H1 (cell line): Measurements from ENCODE around the gene TACC2. TPM values are rescaled to one million over a fixed set of nuclear protein-coding genes. Genes with fewer than 3 reads are reported as not detected.
A peak's percentile ranks its signal among the peaks of the same experiment; 100 is the strongest.

Source experiments
- CTCF ChIA-PET: fragments of 300-600 bp; sonication (Branson Sonifier 250); formaldehyde crosslinking; loops from one replicate; lab custom pipeline; 2021; ENCODE audit not compliant: partially characterized antibody; lab: Charles Lee
- POLR2A ChIA-PET: fragments of 300-600 bp; sonication (Branson Sonifier 250); formaldehyde crosslinking; loops from one replicate; lab custom pipeline; 2021; ENCODE audit warnings: inconsistent platforms; ENCODE audit not compliant: partially characterized antibody; lab: Charles Lee
- DNase-seq, 2 experiments: peaks; one replicate each; pipeline versions ENCODE4 v3.0.0 to v3.0.0-alpha.2; 2010 to 2022; ENCODE audit warnings: low spot score in 2 of 2, low read depth in 1 of 2, mixed read lengths in 1 of 2
- FAIRE-seq: peaks from 2 replicates; lab custom pipeline; 2011; peaks lifted over from hg19 to GRCh38; lab: Jason Lieb, UNC
- H2AFZ ChIP-seq: 2 replicates; pipeline ENCODE4 v1.8.1; 2012; ENCODE audit warnings: low read length, inconsistent platforms
- H2AK5ac ChIP-seq: 2 replicates; pipeline ENCODE4 v1.6.1; 2013; ENCODE audit warnings: low read depth, low read length
- H2BK120ac ChIP-seq: replicated peaks from 2 replicates; pipeline ENCODE3; 2013; ENCODE audit warnings: low read depth, low read length, inconsistent platforms
- H2BK12ac ChIP-seq: 2 replicates; pipeline ENCODE4 v1.6.1; 2013; ENCODE audit warnings: low read depth, low read length
- H2BK15ac ChIP-seq: 2 replicates; pipeline ENCODE4 v1.6.1; 2013; ENCODE audit warnings: low read length
- H2BK20ac ChIP-seq: 2 replicates; pipeline ENCODE4 v1.6.1; 2013; ENCODE audit warnings: low read length
- H2BK5ac ChIP-seq: 2 replicates; pipeline ENCODE4 v1.6.1; 2013; ENCODE audit warnings: low read depth, low read length
- H3K14ac ChIP-seq: 2 replicates; pipeline ENCODE4 v1.6.1; 2013; ENCODE audit warnings: inconsistent platforms; ENCODE audit not compliant: insufficient read length
- H3K18ac ChIP-seq: 2 replicates; pipeline ENCODE4 v1.6.1; 2013; ENCODE audit warnings: low read length; ENCODE audit errors: extremely low read depth
- H3K23ac ChIP-seq: 2 replicates; pipeline ENCODE4 v1.6.1; 2013; ENCODE audit warnings: inconsistent platforms; ENCODE audit not compliant: insufficient read length
- H3K23me2 ChIP-seq: 2 replicates; pipeline ENCODE4 v1.6.1; 2013; ENCODE audit warnings: low read depth, low read length
- H3K27ac ChIP-seq: 2 replicates; pipeline ENCODE4 v1.6.1; 2011; ENCODE audit warnings: low read depth, low read length, inconsistent platforms
- H3K27me3 ChIP-seq, 4 experiments: replicated peaks in 1 of 4; 1 replicate in 1 of 4; 2 replicates in 3 of 4; pipeline versions ENCODE4 v1.6.1 to v1.8.1; 2011 to 2013; ENCODE audit warnings: low read length in 3 of 4, mild to moderate bottlenecking in 3 of 4, inconsistent platforms in 2 of 4, mixed read lengths in 2 of 4, moderate library complexity in 1 of 4; ENCODE audit not compliant: control insufficient read depth in 3 of 4, insufficient read depth in 3 of 4; ENCODE audit errors: extremely low read depth in 1 of 4
- H3K36me3 ChIP-seq, 4 experiments: 2 replicates each; pipeline versions ENCODE4 v1.6.1 to v1.8.1; 2011 to 2013; ENCODE audit warnings: mild to moderate bottlenecking in 4 of 4, low read length in 3 of 4, moderate library complexity in 2 of 4, control low read depth in 1 of 4, inconsistent platforms in 1 of 4; ENCODE audit not compliant: insufficient read depth in 4 of 4, control insufficient read depth in 2 of 4
- H3K4ac ChIP-seq: replicated peaks from 2 replicates; pipeline ENCODE3; 2013; ENCODE audit warnings: low read length, low read depth, mixed read lengths, inconsistent platforms; ENCODE audit not compliant: insufficient read length
- H3K4me1 ChIP-seq, 4 experiments: replicated peaks in 1 of 4; 1 replicate in 1 of 4; 2 replicates in 3 of 4; pipeline versions ENCODE4 v1.6.1 to v1.8.1; 2011 to 2013; ENCODE audit warnings: low read length in 3 of 4, inconsistent platforms in 2 of 4, mixed read lengths in 1 of 4; ENCODE audit not compliant: insufficient read depth in 4 of 4, control insufficient read depth in 3 of 4
- H3K4me2 ChIP-seq, 2 experiments: 2 replicates each; pipeline versions ENCODE4 v1.6.1 to v1.8.1; 2011 to 2013; ENCODE audit warnings: low read depth in 2 of 2, low read length in 2 of 2, control low read depth in 1 of 2, inconsistent platforms in 1 of 2, mild to moderate bottlenecking in 1 of 2; ENCODE audit not compliant: insufficient read depth in 1 of 2
- H3K4me3 ChIP-seq, 4 experiments: fragments of 200-600, 300-600 bp in 1 of 4; sonication (generic), shearing (Covaris generic), sonication (Bioruptor Twin) in 1 of 4; 2 replicates each; pipeline versions ENCODE4 v1.5.1 to v1.8.1; 2011 to 2016; ENCODE audit warnings: low read length in 4 of 4, low read depth in 3 of 4, control low read depth in 2 of 4, inconsistent platforms in 2 of 4, mild to moderate bottlenecking in 2 of 4, mixed read lengths in 1 of 4, moderate library complexity in 1 of 4; ENCODE audit not compliant: insufficient read depth in 2 of 4; ENCODE audit errors: extremely low read depth in 1 of 4
- H3K56ac ChIP-seq: replicated peaks from 2 replicates; pipeline ENCODE3; 2013; ENCODE audit warnings: low read depth, mild to moderate bottlenecking, mixed read lengths, low read length, inconsistent platforms; ENCODE audit not compliant: insufficient read length
- H3K79me1 ChIP-seq: 2 replicates; pipeline ENCODE4 v1.6.1; 2013; ENCODE audit warnings: low read depth, low read length, control low read depth
- H3K79me2 ChIP-seq, 2 experiments: 2 replicates each; pipeline versions ENCODE4 v1.6.1 to v1.8.1; 2012 to 2013; ENCODE audit warnings: low read length in 2 of 2, mild to moderate bottlenecking in 2 of 2, inconsistent platforms in 1 of 2; ENCODE audit not compliant: insufficient read depth in 2 of 2, control insufficient read depth in 1 of 2
- H3K9ac ChIP-seq, 4 experiments: replicated peaks in 1 of 4; 1 replicate in 1 of 4; 2 replicates in 3 of 4; pipeline versions ENCODE4 v1.6.1 to v1.8.1; 2011 to 2013; ENCODE audit warnings: low read depth in 3 of 4, low read length in 3 of 4, control low read depth in 2 of 4, mild to moderate bottlenecking in 2 of 4, moderate library complexity in 2 of 4, inconsistent platforms in 1 of 4; ENCODE audit errors: extremely low read depth in 1 of 4
- H3K9me3 ChIP-seq, 2 experiments: 2 replicates each; pipeline versions ENCODE4 v1.6.1 to v1.8.1; 2012 to 2013; ENCODE audit warnings: mild to moderate bottlenecking in 2 of 2, moderate library complexity in 2 of 2, control low read depth in 1 of 2, inconsistent platforms in 1 of 2, low read depth in 1 of 2, low read length in 1 of 2, mixed read lengths in 1 of 2; ENCODE audit not compliant: insufficient read depth in 2 of 2
- H4K20me1 ChIP-seq, 2 experiments: replicated peaks in 1 of 2; 2 replicates each; pipeline versions ENCODE3 to v1.8.1; 2011 to 2013; ENCODE audit warnings: inconsistent platforms in 2 of 2, low read length in 2 of 2, mild to moderate bottlenecking in 1 of 2; ENCODE audit not compliant: insufficient read depth in 2 of 2, control insufficient read depth in 1 of 2
- H4K5ac ChIP-seq: 2 replicates; pipeline ENCODE4 v1.6.1; 2013; ENCODE audit warnings: low read length, low read depth, mixed read lengths, inconsistent platforms; ENCODE audit not compliant: insufficient read length
- H4K8ac ChIP-seq: 2 replicates; pipeline ENCODE4 v1.8.0; 2013; ENCODE audit warnings: mild to moderate bottlenecking, moderate library complexity, low read length, inconsistent platforms; ENCODE audit not compliant: insufficient read depth; ENCODE audit errors: extremely low read depth
- H4K91ac ChIP-seq: replicated peaks from 2 replicates; pipeline ENCODE3; 2013; ENCODE audit warnings: low read length, mixed read lengths, inconsistent platforms; ENCODE audit not compliant: insufficient read length
- ASH2L ChIP-seq: fragments of 200-600, 300-600 bp; sonication (generic); IDR thresholded peaks from one replicate; pipeline ENCODE4 v1.7.1; 2017; ENCODE audit warnings: low read length
- BCL11A ChIP-seq, 2 experiments: IDR thresholded peaks; one replicate each; pipeline ENCODE4 v1.6.1; 2011; ENCODE audit warnings: low read depth in 2 of 2, low read length in 2 of 2, mild to moderate bottlenecking in 2 of 2
- KDM1A ChIP-seq: fragments of 200-600, 300-600 bp; sonication (generic); IDR thresholded peaks from 2 replicates; pipeline ENCODE4 v1.7.1; 2016; ENCODE audit warnings: mild to moderate bottlenecking, low read length, borderline replicate concordance
- SRF ChIP-seq: IDR thresholded peaks from 2 replicates; pipeline ENCODE4 v1.6.1; 2011; ENCODE audit warnings: mild to moderate bottlenecking, low read depth, low read length, moderate library complexity
- WGBS, 2 experiments: shearing (Covaris generic) in 1 of 2; methylation state at CpG; one replicate each; pipeline versions ENCODE4 v1.1.6 to v1.1.7; 2013 to 2015; ENCODE audit warnings: low lambda C conversion rate in 2 of 2, mixed read lengths in 2 of 2, inconsistent platforms in 1 of 2, low coverage in 1 of 2, missing lambda C conversion rate in 1 of 2; ENCODE audit not compliant: insufficient replicate concordance in 2 of 2, insufficient coverage in 1 of 2, insufficient read length in 1 of 2; ENCODE audit errors: extremely low coverage in 1 of 2, missing lambda C conversion rate in 1 of 2; 5-methylcytosine and 5-hydroxymethylcytosine counted together
- polyA plus RNA-seq, 7 experiments: library from polyadenylated mRNA; depleted of rRNA in 3 of 7; stranded (reverse) in 5 of 7; unstranded in 2 of 7; fragments of >200 nt in 5 of 7; fragments of 200-250 nt in 2 of 7; gene quantifications; 1 replicate in 5 of 7; 2 replicates in 1 of 7; 4 replicates in 1 of 7; pipeline versions ENCODE4 v1.2.1 to v1.2.3, GENCODE V29; 2011 to 2013; ENCODE audit warnings: missing spikeins in 2 of 7, mixed read lengths in 2 of 7
- total RNA-seq: library from RNA; stranded (reverse); fragmentation: NEBNext Ultra II Directional; extraction: Animal tissue kit (Norgen Biotek cat#: 25700); gene quantifications from 2 replicates; pipeline ENCODE4 v1.2.1, GENCODE V29; 2021

TACC2 gene
- total and polyA plus RNA-seq, 2 of the 8 experiments (the other 6 are each of a cell fraction or from before 2014, with no cell fraction given) = 21.2 to 46.6 TPM

DNA sequence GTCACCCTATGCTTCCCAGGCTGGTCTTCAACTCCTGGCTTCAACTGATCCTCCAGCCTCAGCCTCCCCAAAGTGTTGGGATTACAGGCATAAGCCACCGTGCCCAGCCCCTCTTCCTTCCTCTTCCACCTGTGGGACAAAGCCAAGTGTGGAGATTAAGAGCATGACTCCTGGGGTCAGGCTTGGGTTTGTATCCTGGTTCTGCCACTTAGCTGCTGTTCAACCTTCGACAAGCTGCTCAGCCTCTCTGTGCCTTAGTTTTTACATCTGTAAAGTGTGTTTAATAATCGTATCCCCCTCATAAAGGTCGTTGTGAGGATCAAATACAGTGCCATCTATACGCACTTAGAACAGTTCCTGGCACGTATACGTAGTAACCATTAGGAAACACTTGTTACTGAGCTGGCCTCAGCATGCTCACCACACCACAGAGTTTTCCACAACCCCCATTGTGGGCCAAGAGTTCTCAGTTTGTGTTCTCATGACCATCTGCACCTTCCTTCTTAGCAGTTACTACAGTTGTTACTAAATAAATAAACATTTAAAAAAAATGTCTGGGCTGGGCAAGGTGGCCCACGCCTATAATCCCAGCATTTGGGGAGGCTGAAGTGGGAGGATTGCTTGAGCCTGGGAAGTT lies 141.6 kb downstream of the TACC2 start:
- Histone ChIP-seq H3K9ac (peak overlapping the region in 1 of 4 experiments; percentile 9; a peak in 1 of 7 replicates), H3K4me3 (no peak overlapping the region), H4K91ac (no peak overlapping the region), H3K79me2 (peaks cover 0 to 6% of the 10 kb centered on the region in 2 experiments; a peak in 3 of 4 replicates), H4K20me1 (no peaks in the 10 kb centered on the region), H3K9me3 (no peaks in the 10 kb centered on the region), H2AK5ac (no peak overlapping the region), H3K18ac (no peak overlapping the region), H3K27ac (no peak overlapping the region), H2BK15ac (no peak overlapping the region), H2BK20ac (no peak overlapping the region), H2BK120ac (no peak overlapping the region), H3K27me3 (no peaks in the 10 kb centered on the region), H2AFZ (no peak overlapping the region), H3K4me1 (peaks cover 7 to 19% (median 12%) of the 10 kb centered on the region in 4 experiments), H2BK5ac (no peak overlapping the region), H3K23me2 (no peaks in the 10 kb centered on the region), H4K5ac (no peak overlapping the region), H3K56ac (no peak overlapping the region), H3K36me3 (no peaks in the 10 kb centered on the region; a peak in 3 of 8 replicates), H3K4ac (no peak overlapping the region), H2BK12ac (no peak overlapping the region), H3K14ac (no peak overlapping the region), H3K23ac (no peak overlapping the region)
- DNase-seq (no peak), FAIRE-seq (no peak)
- ChIA-PET CTCF (interaction anchor here (0.5 to 1.8 kb wide), 9 partner anchors 9 to 435 kb away, joined by 3 to 6 read pairs (median 4); no protein-coding TSS in a partner anchor), POLR2A (interaction anchor here (0.9 to 2.0 kb wide), 6 partner anchors 10 to 79 kb away, joined by 3 to 10 read pairs (median 4); no protein-coding TSS in a partner anchor)
- WGBS, 2 experiments = 88% methylated on average over 8 of the region's 8 CpGs; no CpG with 5 or more reads in 1 of the 2 experiments
- TF ChIP-seq KDM1A (peak; percentile 35; the same call in 1 of the 2 replicates), BCL11A (IDR thresholded peaks at IDR 0.05; ENCODE audit: low read depth in 2 of 2, low read length in 2 of 2) (no peak), ASH2L (no peak), SRF (no peak)
- TF ChIP-seq, all 59 proteins: peak for 1
- no peaks in the 10 kb centered on the region; the same call in none of the 2 replicates for H3K79me1 ChIP-seq
- no peak overlapping the region for H3K4me2 ChIP-seq
- no peak overlapping the region for H4K8ac ChIP-seq
